Upper lobe of left lung (tissue), 4 donors: Measurements from ENCODE around the gene TRDN.

Experiments used
- CTCF ChIP-seq, 6 experiments: fragments of 450-650 bp in 4 of 6; fragments of 200-600 bp in 2 of 6; sonication (generic) in 2 of 6; IDR thresholded peaks; one replicate each; pipeline ENCODE4 v1.5.1; 2016 to 2019; ENCODE audit warnings: antibody characterized with exemption in 6 of 6
- EP300 ChIP-seq, 4 donors: sonication (generic); formaldehyde crosslinking; IDR thresholded peaks; one replicate each; pipeline ENCODE4 v1.5.1; 2017; ENCODE audit warnings: antibody characterized with exemption in 4 of 4, control low read depth in 2 of 4
- POLR2A ChIP-seq, 4 donors: fragments of 450-650 bp; IDR thresholded peaks; one replicate each; pipeline ENCODE4 v1.5.1; 2016 to 2017; ENCODE audit warnings: antibody characterized with exemption in 4 of 4, mild to moderate bottlenecking in 2 of 4
- POLR2AphosphoS5 ChIP-seq, 2 donors: sonication (generic); formaldehyde crosslinking; IDR thresholded peaks; one replicate each; pipeline ENCODE4 v1.5.1; 2017; ENCODE audit warnings: antibody characterized with exemption in 2 of 2

DNA sequence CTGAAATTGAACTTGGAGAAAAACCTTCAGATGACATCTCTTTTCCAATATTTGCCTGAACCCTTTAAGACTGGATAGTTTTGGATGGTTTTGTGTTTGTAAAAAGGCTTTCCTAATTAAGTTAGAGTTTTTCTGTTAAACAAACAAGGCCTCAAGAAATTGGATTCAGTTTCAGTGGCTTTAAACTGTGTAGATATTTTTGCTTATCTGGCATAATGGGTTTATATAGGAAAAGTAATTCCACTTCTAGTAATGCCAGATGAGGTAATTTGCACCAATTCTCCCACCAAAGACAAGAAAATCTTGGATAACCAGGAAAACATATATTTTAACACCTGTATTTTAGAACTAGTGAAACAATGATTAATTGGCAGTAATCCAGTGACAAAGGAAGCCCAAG is 12.0 kb upstream of the TRDN start:
- TF ChIP-seq POLR2A (IDR thresholded peaks at IDR 0.05) (no peak), CTCF (IDR thresholded peaks at IDR 0.05) (no peak), EP300 (IDR thresholded peaks at IDR 0.05) (no peak), POLR2AphosphoS5 (IDR thresholded peaks at IDR 0.05) (no peak)
